GM12801 (cell line): ENCODE results near the gene DLK2.

ENCODE experiments used
- CTCF ChIP-seq: IDR thresholded peaks from one replicate; pipeline ENCODE4 v1.5.1; 2011; ENCODE audit warnings: control low read depth; ENCODE audit not compliant: insufficient read length; ENCODE audit errors: extremely low read depth

DLK2 gene

GRCh38 chr6:43420012-43420709 is 35.2 kb downstream of the DLK2 start:
- no peak for TF ChIP-seq CTCF

- no peak for TF ChIP-seq CTCF
Observed at GRCh38 chr6:43416935-43417334, 38.4 kb downstream of the DLK2 start.

- no peak for TF ChIP-seq CTCF
Observed at GRCh38 chr6:43413002-43413401, 42.3 kb downstream of the DLK2 start.

GRCh38 chr6:43412541-43412940 is 42.8 kb downstream of the DLK2 start:
- TF ChIP-seq CTCF, result no peak

GRCh38 chr6:43408259-43408658 is 47.1 kb downstream of the DLK2 start:
- TF ChIP-seq CTCF, result no peak

- TF ChIP-seq CTCF, result no peak
Observed at GRCh38 chr6:43407296-43407695, 48.1 kb downstream of the DLK2 start.

- TF ChIP-seq CTCF, result no peak
Observed at GRCh38 chr6:43405354-43405753, 50.0 kb downstream of the DLK2 start.
